H1 (cell line): ENCODE measurements around the gene TRAF4.
A peak's percentile ranks its signal among the peaks of the same experiment; 100 is the strongest.

ENCODE experiments used
- CTBP2 ChIP-seq: IDR thresholded peaks from 2 replicates; pipeline ENCODE4 v1.7.0; 2011; ENCODE audit warnings: borderline replicate concordance, mild to moderate bottlenecking, moderate library complexity, mixed read lengths, low read length; ENCODE audit not compliant: insufficient read depth, insufficient read length
- CTCF ChIP-seq, 3 experiments: IDR thresholded peaks; 1 replicate in 2 of 3; 2 replicates in 1 of 3; pipeline versions ENCODE4 v1.5.1 to v1.6.1; 2011; ENCODE audit warnings: low read length in 3 of 3, mild to moderate bottlenecking in 3 of 3, inconsistent platforms in 2 of 3, low read depth in 1 of 3, moderate library complexity in 1 of 3; ENCODE audit not compliant: insufficient read depth in 1 of 3; ENCODE audit errors: control extremely low read depth in 1 of 3
- EGR1 ChIP-seq: IDR thresholded peaks from 2 replicates; pipeline ENCODE4 v1.6.1; 2011; ENCODE audit warnings: low read depth, low read length, borderline replicate concordance
- HDAC2 ChIP-seq, 2 experiments: fragments of 300-600 bp in 1 of 2; sonication (generic) in 1 of 2; IDR thresholded peaks; 2 replicates each; pipeline ENCODE4 v1.6.1; 2011 to 2012; ENCODE audit warnings: low read depth in 2 of 2, low read length in 2 of 2, mild to moderate bottlenecking in 2 of 2, moderate library complexity in 2 of 2, borderline replicate concordance in 1 of 2, inconsistent platforms in 1 of 2
- MAFK ChIP-seq: IDR thresholded peaks from 2 replicates; pipeline ENCODE4 v1.6.1; 2012; ENCODE audit warnings: low read depth, mild to moderate bottlenecking, improper control_type of control experiment, low read length
- POLR2AphosphoS5 ChIP-seq: IDR thresholded peaks from 2 replicates; pipeline ENCODE4 v1.6.1; 2011; ENCODE audit warnings: low read depth, low read length
- SP1 ChIP-seq: IDR thresholded peaks from 2 replicates; pipeline ENCODE4 v1.6.1; 2011; ENCODE audit warnings: low read depth, low read length
- YY1 ChIP-seq: IDR thresholded peaks from 2 replicates; pipeline ENCODE4 v1.6.1; 2011; ENCODE audit warnings: low read depth, mild to moderate bottlenecking, low read length

- TF ChIP-seq HDAC2 (IDR thresholded peaks at IDR 0.05; ENCODE audit: borderline replicate concordance in 1 of 2, low read depth in 2 of 2, low read length in 2 of 2) (no peak), POLR2AphosphoS5 (peak; percentile 93), YY1 (no peak), CTCF (IDR thresholded peaks at IDR 0.05; ENCODE audit: control extremely low read depth in 1 of 3, insufficient read depth in 1 of 3, low read depth in 1 of 3, low read length in 3 of 3) (no peak), CTBP2 (no peak), MAFK (no peak), SP1 (peak; percentile 76), EGR1 (no peak)
Measured at GRCh38 chr17:28710861-28711722, 32.7 kb upstream of the TRAF4 start.
